Choroid plexus epithelial cell (primary cell): Measurements from ENCODE around the gene SEPTIN2.
"Not testable (repeated sequence)": the region's sequence is repeated elsewhere in the genome, so short reads cannot be mapped to it uniquely, and the experiment has no call there.

Experiments
- DNase-seq: peaks from one replicate; pipeline ENCODE4 v3.0.0-alpha.2; 2010; ENCODE audit warnings: low read depth
- H3K4me3 ChIP-seq: 2 replicates; pipeline ENCODE4 v1.5.1; 2011; ENCODE audit warnings: low read depth, mild to moderate bottlenecking, control low read depth, low read length, moderate library complexity
- TF ChIP-seq, protein P1 (sequence below): conservative IDR thresholded peaks from 2 replicates; pipeline ENCODE4 v1.5.1; 2011; ENCODE audit warnings: low read depth, mild to moderate bottlenecking, control low read depth, inconsistent platforms, low read length, moderate library complexity

SEPTIN2 gene

DNA sequence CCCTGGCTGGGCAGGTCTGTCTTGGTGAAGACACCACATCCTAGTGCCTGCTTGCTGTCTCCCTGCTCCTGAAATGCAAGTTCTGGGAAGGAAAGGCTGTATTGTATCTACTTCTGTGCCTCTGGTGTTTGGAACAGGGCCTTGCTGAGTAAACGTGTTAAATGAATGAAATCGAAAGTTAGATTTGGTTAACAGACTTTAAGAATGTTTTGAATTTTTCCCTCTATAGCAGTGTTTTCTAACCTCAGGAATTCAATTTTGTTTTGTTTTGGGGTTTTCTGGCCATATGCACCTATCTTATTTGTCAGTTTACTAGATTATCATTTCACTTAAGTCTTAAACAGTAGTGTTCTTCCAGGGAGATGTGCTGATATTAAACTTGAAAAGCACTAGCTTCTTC, 61.1 kb downstream of the SEPTIN2 start:
- no peak for DNase-seq
- no peak overlapping the region for H3K4me3 ChIP-seq
- TF ChIP-seq, protein P1, sequence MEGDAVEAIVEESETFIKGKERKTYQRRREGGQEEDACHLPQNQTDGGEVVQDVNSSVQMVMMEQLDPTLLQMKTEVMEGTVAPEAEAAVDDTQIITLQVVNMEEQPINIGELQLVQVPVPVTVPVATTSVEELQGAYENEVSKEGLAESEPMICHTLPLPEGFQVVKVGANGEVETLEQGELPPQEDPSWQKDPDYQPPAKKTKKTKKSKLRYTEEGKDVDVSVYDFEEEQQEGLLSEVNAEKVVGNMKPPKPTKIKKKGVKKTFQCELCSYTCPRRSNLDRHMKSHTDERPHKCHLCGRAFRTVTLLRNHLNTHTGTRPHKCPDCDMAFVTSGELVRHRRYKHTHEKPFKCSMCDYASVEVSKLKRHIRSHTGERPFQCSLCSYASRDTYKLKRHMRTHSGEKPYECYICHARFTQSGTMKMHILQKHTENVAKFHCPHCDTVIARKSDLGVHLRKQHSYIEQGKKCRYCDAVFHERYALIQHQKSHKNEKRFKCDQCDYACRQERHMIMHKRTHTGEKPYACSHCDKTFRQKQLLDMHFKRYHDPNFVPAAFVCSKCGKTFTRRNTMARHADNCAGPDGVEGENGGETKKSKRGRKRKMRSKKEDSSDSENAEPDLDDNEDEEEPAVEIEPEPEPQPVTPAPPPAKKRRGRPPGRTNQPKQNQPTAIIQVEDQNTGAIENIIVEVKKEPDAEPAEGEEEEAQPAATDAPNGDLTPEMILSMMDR, result no peak

DNA sequence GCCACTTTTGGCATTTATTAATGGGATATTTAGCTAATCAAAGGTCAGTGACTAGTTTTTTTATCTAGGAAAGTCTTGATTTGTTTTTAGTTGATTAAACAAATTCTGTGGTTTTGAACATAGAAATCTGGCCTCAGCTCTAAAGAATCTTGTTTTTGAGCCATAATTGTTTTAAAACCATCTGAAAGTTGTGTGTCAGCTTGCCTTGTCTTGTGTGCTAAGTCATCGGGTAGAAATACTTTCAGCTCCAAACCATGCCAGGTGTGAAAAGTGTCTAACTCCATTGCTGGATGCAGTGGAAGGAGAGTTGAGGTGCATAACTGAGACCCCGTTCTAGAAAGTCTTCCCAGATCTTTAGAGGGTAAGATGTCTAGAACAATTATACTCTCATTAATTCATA, 63.1 kb downstream of the SEPTIN2 start:
- TF ChIP-seq, protein P1, result no peak
- DNase-seq, result no peak
- H3K4me3 ChIP-seq, result no peak overlapping the region

DNA sequence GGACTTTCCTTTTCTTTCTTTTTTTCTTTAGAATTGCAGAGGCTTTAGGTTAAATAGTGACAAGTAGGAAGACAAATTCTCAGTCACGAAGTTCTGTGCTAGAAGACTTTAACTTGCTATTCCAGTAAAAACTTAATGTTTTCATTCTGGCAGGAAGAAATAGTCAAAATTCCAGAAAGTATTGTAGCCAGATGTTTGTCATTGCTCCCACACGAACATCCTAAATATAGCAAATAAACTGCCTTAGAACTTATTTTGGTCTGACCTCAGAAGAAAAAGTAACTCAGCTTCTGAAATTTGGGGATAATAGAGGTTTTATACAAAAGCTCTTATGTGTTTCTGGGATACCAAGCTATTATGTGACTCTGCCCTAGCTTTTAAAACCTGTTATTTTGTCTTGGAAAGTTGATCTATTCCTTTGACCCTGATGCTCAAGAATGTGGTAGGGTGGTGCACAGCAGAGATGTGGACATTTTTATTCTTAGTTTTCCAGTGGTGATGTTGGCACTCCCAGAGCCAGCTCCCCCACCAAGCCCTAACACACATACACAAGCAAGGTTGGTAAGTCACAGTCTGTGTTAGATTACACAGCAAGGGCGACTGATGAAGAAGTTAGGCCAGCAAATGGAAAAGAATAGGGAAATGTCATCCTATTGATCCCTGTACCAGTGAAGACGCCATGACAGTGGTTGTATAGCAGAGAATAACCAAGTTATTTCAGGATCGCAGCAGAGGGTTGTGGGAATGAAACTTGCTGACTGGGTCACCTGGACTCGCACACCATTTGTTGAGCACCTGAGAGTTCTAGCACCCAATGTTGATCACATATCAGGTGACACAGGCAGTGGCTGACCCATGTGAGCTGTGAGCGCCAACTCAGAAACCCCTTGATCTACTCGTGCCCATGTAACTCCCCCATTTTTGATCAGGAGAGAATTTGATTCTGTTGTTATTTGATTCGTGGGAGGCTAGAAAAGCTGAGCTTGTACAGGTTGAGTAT, 64.1 kb downstream of the SEPTIN2 start:
- DNase-seq, result peak; percentile 51
- H3K4me3 ChIP-seq, result no peak overlapping the region
- TF ChIP-seq, protein P1, result no peak

DNA sequence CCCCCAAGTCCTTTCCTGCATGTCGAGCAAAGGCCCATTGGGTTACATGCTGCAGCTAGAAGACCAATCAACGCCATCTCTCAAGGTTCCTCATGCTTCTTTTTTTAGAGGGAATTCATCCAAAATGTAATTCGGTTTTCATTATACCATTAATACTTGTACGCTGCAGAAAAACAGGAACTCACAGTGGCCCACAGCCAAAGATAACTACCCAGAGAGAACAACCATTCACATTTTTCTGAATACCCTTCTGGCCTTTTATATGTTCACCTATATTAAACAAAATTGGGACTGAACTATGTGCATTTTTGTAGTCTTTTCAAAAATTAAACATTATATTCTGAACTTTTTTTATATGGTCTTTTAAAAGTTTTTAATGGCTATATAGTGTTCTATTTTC, 66.1 kb downstream of the SEPTIN2 start:
- H3K4me3 ChIP-seq, result no peak overlapping the region
- DNase-seq, result peak; percentile 29
- TF ChIP-seq, protein P1, result no peak

DNA sequence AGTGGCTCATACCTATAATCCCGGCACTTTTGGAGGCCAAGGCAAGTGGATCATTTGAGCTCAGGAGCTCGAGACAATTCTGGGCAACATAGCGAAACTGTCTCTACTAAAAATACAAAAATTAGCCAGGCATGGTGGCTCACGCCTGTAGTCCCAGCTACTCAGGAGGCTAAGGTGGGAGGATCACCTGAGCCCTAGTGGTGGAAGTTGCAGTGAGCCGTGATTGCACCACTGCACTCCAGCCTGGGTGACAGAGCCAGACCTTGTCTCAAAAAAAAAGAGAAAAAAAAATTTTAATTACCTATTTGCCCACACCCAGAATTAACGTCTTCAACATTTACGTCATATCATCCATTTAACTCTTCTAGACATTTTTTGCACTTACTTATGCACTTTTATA, 69.7 kb downstream of the SEPTIN2 start:
- not testable (repeated sequence) for H3K4me3 ChIP-seq, DNase-seq

DNA sequence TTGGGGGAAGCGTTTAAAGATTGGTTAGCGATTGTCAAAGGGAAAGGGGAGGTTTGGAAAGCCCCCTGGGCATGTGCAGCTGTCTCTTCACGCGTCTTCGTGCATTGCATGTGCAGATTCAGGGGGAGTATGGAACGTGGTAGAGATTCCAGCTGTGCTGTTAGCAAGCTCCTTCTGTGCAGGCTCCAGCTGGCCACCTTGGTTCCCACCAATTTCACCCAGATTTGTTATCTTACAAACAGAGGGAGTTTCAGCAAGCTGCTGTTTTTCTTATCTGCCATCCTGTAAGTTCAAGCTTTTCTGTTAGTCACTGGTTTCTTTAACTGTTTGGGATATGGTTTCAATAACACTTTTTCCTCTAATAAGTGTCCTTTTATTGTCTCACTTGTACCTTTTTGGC, 70.8 kb downstream of the SEPTIN2 start:
- TF ChIP-seq, protein P1, result no peak
- peak; percentile 51 for DNase-seq

DNA sequence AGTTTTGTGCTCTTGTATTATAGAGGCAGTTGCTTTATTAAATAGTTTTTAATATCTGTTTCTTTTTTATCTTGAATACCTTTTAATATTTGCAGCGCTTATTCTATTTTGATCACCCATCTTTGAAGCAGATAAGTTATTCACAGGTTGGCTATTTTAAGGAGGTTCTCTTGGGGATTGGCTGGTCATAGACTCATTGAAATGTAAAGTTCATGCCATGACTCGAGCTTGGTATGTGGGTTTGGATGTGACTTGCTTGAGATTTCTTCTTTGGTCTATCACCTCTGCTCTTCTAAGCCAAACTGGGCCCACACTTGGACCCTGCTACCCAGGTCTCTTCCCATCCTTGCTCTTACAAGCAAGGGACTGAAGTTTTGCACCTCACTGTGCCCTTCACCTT, 74.0 kb downstream of the SEPTIN2 start:
- TF ChIP-seq, protein P1, result no peak
- DNase-seq, result no peak

More for the DNA sequence above, 70.8 kb downstream of the SEPTIN2 start:
- no peak overlapping the region for H3K4me3 ChIP-seq

More for the DNA sequence above, 74.0 kb downstream of the SEPTIN2 start:
- no peak overlapping the region for H3K4me3 ChIP-seq
